ENCODE measurements around the gene CNOT6.

The CNOT6 gene

DNA sequence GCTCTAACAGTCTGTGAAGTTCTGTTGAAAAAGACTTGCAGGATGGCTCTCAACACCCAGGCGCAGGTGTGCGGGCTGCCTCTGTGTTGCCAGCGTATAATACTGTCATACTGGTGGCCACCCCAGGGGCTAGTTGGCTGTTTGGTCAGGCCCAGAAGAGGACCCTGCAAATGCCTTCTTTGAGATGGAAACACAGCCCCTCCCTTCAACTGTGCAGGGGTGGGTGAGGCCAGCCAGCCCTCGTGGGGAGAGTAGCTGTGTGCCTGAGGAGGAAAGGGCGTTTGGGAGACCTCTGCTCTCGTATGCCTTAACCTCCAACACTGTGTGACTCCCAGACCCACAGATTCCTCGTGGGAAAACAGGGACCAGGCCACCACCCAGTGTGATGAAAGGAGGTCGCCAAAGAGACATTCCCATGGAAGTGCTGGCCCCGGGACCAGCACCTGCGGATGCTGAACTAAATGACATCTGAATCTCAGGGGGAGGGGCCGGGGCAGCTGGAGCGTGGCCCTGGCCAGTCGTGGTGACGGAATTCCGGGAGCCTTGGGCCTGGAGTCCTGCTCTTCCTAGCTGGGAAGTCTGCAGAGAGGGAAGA, 108.4 kb downstream of the CNOT6 start:
- DNase-seq: no peak

DNA sequence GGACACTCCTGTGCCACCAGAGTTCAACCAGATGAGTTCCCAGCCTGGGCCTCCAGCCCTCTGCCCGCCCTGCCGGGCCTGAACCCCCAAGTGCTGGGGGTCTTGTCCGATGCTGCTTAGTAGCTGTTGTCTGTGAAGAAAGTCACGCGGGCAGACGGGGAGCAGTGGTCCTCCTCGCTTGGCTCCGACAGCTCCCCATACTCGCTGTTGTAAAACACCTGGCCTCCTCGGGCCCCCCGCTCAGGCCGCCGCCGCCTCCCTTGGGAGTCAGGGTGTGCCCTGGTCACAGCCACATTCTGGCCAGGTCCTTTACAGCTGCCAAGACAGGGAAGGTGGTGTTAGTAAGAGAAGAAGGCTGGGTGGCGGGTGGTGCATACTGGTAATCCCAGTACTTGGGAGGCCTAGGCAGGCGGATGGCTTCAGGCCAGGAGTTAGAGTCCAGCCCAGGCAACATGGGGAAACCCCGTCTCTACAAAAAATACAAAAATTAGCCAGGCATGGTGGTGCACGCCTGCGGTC, 109.0 kb downstream of the CNOT6 start:
- DNase-seq: peak; percentile 15

- no peak for DNase-seq
Observed at GRCh38 chr5:180604271-180604670, 110.1 kb downstream of the CNOT6 start.

- DNase-seq: peak; percentile 31
Observed at GRCh38 chr5:180605554-180606214, 111.5 kb downstream of the CNOT6 start.

- no peak for DNase-seq
Observed at GRCh38 chr5:180606215-180606785, 112.1 kb downstream of the CNOT6 start.

DNA sequence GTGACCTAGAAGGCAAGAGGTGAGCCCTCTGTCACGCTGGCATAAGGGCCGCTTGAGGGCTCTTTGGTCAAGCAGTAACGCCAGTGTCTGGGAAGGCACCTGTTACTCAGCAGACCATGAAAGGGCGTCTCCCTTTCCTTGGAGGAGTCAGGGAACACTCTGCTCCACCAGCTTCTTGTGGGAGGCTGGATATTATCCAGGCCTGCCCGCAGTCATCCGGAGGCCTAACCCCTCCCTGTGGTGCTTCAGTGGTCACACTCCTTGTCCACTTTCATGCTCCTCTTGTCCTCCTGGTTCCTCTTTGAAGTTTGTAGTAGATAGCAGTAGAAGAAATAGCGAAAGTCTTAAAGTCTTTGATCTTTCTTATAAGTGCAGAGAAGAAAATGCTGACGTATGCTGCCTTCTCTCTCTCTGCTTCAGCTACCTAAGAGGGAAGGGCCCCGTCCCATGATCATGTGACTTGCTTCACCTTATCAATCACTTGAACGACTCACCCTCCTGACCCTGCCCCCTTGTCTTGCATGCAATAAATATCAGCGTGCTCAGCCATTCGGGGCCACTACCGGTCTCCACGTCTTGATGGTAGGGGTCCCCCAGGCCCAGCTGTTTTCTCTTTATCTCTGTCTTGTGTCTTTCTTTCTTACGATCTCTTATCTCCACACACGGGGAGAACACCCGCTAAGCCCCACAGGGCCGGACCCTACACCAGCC, 113.8 kb downstream of the CNOT6 start:
- no peak for DNase-seq

DNA sequence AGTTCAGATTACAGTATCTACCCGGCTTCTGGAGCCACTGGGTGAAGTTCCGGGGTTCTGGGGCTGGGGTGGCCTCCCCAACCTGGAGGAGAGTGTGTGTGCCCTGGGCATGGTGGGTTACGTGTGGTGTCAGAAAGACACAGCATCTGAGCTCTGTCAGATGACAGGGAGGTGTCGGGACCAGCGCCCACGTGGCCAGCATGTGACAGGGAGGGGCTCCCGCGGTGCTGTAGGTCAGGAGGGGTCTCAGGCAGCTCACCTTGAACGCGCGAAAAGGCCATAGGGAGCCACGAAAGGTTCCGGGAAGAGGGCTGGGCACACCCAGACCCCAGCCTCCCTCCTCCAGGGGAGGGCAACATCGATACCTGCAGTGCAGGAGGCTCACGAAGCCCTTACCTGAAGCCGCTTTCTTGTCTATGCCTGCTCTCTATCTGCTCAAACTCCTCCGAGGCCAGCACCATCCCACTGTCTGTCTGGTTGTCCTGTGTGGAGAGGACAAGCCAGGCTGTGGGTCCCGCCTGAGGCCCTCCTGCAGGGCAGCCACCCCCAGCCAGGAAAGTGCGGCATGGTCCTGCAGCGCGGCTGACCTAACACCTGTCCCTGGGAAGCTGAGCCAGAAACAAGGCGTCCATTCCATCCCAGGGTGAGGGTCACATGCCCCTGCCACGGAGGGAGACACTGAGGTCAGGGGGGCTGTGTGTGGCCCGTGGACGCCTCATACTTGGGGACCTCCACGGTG, 114.6 kb downstream of the CNOT6 start:
- DNase-seq: no peak

- DNase-seq: no peak
Observed at GRCh38 chr5:180609386-180609785, 115.2 kb downstream of the CNOT6 start.

- DNase-seq: no peak
Observed at GRCh38 chr5:180609817-180610550, 115.8 kb downstream of the CNOT6 start.

DNA sequence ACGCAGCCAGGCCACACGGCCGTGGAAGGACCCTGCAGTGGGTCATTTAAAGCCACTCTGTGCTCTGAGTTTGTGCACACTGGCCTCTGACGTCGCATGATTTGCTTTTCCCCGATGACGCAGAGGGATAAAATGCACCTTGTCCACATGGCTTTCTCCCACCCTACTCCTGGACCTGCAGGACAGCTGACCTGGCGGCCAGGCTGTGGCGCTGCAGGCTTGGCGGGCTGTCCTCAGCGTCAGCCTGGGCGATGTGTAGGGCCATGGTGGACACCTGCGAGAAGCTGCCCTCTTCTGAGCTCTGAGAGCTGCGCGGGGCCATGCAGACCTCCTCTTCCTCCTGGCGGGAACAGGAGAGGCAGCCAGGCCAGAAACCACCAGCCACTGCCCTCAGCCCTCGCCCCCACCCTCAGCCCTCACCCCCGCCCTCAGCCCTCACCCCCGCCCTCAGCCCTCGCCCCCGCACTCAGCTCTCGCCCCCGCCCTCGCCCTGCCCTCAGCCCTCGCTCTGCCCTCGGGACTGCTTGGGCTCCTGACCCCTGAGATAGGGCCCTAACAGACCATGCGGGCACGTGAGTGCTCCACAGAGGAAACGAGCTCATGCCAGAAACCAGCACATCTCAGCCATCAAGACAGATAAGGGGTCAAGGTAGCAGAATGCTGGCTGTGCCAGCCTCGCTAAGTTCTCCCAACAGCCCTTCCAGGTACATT, 117.1 kb downstream of the CNOT6 start:
- no peak for DNase-seq

DNA sequence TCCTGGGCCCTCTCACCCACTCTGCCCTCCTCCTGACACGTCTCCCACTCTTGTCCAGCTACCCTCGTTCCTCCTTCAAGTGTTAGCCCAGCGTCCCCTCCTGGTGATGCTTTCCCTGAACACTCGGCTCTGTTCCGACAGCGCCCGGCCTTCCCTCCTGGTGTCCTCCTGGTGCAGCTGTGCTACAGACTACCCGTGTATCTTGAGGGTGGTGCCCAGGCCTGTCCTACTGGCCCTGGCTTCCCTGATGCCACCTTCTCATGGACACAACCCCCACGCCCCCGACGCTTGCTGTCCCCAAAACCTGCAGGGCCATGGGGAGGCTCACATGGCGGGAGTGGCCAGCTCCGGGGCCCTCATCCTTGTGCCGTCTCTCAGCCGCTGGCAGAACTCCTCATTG, 118.5 kb downstream of the CNOT6 start:
- DNase-seq: no peak

GRCh38 chr5:180613188-180613813, 119.1 kb downstream of the CNOT6 start:
- DNase-seq: no peak

DNA sequence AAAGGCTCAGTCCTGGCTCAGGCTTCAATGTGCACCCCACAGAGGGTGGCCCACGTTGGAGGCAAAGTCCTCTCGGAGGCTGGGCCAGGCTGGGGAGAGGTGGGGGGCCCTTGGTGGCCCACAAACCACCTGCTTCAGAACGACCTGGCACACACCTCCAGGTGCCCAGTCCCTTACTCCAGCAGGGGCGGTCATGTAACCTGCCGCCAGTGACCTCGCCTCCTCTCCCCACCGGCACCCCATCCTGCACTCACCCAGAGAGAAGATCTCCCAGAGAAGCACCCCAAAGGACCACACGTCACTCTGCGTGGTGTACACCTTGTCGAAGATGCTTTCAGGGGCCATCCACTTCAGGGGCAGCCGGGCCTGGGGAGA, 119.6 kb downstream of the CNOT6 start:
- no peak for DNase-seq

GRCh38 chr5:180618487-180618828, 124.3 kb downstream of the CNOT6 start:
- DNase-seq: no peak

- DNase-seq: no peak
Observed at GRCh38 chr5:180618829-180619562, 124.8 kb downstream of the CNOT6 start.

DNA sequence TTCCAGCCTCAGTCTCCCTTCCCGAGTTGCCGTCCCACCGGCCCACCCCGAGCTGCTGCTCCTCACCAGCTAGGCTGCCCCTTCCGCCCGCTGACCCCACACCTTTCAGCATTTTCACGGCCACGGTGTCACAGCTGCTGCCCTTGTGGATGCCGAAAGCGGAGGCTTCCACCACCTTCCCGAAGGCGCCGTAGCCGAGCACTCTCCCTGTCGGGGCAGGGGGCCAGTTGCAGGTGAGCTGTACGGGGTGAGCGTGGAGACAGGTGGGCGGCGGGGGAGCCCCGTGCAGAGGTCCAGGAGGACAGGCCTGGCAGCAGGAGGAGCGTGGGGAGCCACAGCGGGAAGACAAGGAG, 125.4 kb downstream of the CNOT6 start:
- no peak for DNase-seq

DNA sequence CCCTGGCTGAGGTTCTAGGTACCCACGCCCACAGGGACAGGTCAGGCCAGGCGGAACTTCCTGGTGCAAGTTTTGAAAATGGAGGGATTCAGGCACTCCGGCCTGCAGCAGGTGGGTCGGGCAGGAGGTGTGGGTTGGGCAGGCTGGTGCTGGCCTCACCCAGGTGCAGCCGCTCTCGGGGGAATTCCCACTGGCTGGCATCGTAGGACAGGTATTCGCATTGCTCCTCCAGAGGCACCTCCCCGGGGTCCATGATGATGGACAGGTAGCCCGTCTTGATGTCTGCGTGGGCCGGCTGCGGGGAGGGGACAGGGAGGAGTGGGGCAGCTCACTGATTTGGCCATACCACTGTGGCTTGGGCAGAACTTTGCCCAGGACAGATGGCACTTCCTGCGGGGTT, 125.8 kb downstream of the CNOT6 start:
- no peak for DNase-seq

- no peak for DNase-seq
Observed at GRCh38 chr5:180621311-180621710, 127.1 kb downstream of the CNOT6 start.

- DNase-seq: no peak
Observed at GRCh38 chr5:180622910-180623309, 128.7 kb downstream of the CNOT6 start.

- no peak for DNase-seq
Observed at GRCh38 chr5:180623411-180623834, 129.2 kb downstream of the CNOT6 start.

GRCh38 chr5:180623844-180624243, 129.7 kb downstream of the CNOT6 start:
- no peak for DNase-seq

Data from CD4-positive, alpha-beta T cell treated with Interleukin-15 for 1 hour (primary cell).